HG03175 (cell line): Measurements from ENCODE around the gene ABCA2.
"Not testable (repeated sequence)": the region's sequence is repeated elsewhere in the genome, so short reads cannot be mapped to it uniquely, and the experiment has no call there.

Experiments used
- ATAC-seq: cut with Tn5 transposase; IDR thresholded peaks from one replicate; pipeline ENCODE4 v1.9.1; 2021; ENCODE audit warnings: mild to moderate bottlenecking, moderate library complexity; ENCODE audit not compliant: unreplicated experiment

The ABCA2 gene

GRCh38 chr9:137017791-137018497 lies 10.1 kb downstream of the ABCA2 start:
- no peak for ATAC-seq

- no peak for ATAC-seq
These were observed 11.0 kb downstream of the ABCA2 start for GRCh38 chr9:137017071-137017470.

GRCh38 chr9:137016436-137016835 lies 11.6 kb downstream of the ABCA2 start:
- no peak for ATAC-seq

- ATAC-seq: no peak
These were observed 12.1 kb downstream of the ABCA2 start for GRCh38 chr9:137015976-137016375.

DNA sequence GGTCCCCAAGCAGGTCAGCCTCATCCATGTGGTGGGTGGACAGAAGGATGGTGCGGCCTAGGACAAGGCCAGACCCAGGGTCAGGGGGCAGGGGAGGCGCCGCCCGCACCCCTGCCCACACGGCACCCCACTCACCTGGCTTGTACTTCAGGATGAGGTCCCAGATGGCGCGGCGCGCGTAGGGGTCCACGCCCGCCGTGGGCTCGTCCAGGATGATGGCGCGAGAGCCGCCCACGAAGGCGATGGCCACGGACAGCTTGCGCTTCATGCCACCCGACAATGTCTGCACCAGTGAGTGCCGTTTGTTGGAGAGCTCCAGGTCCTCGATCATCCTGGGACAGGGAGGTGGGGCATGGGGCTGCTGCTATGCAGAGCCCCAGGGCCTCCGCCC lies 12.5 kb downstream of the ABCA2 start:
- no peak for ATAC-seq

DNA sequence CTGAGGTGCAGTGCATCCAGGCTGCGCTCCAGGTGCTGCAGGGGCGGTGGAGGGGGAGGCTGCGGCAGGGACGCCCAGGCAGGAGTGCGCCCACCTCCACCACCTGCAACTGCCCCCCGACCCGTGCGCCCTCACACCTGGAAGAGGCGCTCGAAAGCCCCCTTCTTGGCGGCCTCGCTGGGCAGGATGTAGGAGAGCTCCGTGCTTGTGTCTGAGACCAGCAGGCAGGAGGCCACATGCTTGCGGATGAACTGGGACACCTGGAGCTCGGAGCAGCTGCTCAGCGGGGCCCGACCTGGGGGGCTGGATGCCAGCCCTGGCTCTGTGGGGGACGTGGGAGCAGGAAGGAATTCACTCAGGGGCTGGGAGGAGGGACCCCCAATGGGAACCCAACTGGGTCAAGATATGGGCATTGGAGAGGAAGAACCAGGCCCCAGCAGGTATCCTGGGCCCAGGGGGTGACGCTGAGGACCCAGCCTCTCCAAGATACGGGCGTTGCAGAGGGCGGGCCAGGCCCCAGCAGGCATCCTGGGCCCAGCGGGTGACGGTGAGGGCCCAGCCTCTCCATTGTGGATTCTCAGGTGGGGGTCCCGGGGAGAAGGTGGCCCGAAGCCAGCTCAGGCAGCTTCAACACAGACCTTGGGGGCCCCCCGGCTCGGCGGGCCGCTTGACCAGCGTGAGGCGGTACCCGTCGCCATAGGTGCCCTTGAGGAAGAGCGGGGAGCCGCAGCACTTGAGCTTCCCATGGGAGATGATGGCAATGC lies 13.1 kb downstream of the ABCA2 start:
- ATAC-seq: no peak

DNA sequence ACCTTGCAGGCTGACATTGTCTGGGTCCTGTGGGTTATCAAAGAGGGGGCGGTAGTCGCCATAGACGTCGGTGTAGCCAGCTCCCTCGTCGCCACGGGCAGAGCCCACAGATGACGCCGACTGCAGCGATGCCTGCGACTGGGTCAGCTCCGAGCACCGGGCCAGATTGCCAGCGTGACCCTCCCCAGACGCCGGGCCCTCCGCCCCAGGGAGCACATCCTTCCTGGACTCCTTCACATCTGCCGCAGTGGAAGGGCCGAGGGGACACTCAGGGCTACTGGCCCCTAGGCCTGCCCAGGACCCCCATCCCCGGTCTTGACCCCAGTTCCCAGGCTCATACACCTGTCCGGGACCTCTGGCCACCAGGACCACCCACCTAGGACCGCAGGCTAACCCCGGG lies 13.9 kb downstream of the ABCA2 start:
- no peak for ATAC-seq

- ATAC-seq: no peak
These were observed 14.5 kb downstream of the ABCA2 start for GRCh38 chr9:137013571-137013940.

DNA sequence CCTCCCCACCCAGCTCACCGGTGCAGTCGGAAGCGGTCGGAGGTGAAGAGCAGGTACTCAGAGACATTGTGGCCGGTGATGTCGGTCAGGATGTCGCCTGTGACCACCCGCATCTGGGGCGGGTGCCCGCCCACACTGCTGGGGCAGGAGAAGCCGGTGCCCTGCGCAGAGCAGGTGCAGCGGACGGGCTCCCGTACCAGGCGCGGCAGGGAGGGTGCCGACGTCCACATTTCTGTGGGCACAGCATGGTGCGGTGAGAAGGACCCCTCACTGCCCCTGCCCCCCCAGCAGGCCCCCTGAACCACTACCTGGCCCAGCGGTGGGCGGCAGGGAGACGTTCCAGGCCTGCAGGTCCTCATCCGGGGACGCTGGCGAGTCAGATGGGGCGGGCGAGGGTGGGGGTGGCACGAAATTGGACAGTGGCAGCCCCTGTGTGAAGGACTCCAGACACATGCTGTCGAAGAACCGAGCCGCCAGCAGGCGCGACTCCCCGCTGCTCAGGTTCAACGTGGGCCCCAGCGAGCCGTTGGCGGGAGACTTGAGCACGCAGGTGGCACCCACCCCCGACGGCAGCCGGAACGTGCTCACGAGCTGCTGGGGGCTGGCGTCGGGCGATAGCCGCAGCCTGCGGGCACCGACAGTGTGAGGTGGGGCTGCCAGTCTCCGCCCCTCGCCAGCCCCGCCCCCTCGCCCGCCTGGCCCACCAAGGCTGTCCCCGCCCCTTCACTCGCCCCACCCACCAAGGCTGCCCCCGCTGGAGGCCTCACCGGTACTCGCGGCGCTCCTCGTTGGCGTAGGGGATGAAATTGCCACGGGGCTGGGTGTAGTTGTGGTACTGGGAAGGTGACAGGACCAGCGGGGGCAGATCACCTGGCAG lies 15.1 kb downstream of the ABCA2 start:
- ATAC-seq: no peak

- no peak for ATAC-seq
These were observed 15.9 kb downstream of the ABCA2 start for GRCh38 chr9:137011907-137012675.

- no peak for ATAC-seq
These were observed 16.9 kb downstream of the ABCA2 start for GRCh38 chr9:137011156-137011555.

GRCh38 chr9:137009938-137010732 lies 17.9 kb downstream of the ABCA2 start:
- no peak for ATAC-seq

DNA sequence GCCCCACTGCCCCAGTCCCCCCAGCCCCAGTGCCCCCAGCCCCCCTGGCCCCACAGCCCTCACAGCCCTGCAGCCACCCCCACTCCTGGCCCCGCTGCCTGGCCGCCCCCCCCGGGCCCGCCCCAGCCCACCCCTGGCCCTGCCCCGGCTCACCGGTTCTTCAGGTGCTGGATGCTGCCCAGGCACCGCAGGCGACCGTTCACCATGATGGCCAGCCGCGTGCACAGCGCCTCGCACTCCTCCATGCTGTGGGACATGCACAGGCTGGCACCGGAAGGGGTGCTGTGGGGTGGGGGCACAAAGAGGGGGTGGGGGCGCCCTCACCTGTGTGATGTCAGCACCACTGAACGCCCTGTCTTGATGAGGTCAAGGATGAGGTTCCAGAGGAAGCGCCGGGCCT lies 18.8 kb downstream of the ABCA2 start:
- ATAC-seq: no peak

- no peak for ATAC-seq
These were observed 19.7 kb downstream of the ABCA2 start for GRCh38 chr9:137008312-137008711.

DNA sequence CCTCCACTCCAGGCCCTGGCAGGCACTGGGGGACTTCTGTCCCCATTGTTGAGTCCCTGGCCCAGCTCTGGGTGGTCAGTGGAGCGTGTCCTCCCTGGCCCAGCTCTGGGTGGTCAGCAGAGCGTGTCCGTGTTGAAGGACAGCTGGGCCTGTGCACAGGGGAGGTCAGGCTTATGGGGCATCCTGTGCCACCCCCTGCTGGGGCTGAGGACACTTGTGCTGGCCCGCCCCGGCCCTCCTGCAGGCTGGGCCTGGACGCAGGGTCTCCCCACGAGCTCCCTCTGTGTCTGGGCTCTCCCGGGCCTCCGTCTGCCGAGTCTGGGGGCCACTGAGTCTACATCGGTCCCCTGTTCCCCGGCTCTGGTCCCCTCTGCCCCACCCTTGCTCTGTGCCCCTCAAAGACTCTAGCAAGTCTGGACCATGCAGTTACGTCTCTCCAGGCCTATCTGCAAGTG lies 20.2 kb downstream of the ABCA2 start:
- no peak for ATAC-seq

- ATAC-seq: no peak
These were observed 20.8 kb downstream of the ABCA2 start for GRCh38 chr9:137007108-137007815.

DNA sequence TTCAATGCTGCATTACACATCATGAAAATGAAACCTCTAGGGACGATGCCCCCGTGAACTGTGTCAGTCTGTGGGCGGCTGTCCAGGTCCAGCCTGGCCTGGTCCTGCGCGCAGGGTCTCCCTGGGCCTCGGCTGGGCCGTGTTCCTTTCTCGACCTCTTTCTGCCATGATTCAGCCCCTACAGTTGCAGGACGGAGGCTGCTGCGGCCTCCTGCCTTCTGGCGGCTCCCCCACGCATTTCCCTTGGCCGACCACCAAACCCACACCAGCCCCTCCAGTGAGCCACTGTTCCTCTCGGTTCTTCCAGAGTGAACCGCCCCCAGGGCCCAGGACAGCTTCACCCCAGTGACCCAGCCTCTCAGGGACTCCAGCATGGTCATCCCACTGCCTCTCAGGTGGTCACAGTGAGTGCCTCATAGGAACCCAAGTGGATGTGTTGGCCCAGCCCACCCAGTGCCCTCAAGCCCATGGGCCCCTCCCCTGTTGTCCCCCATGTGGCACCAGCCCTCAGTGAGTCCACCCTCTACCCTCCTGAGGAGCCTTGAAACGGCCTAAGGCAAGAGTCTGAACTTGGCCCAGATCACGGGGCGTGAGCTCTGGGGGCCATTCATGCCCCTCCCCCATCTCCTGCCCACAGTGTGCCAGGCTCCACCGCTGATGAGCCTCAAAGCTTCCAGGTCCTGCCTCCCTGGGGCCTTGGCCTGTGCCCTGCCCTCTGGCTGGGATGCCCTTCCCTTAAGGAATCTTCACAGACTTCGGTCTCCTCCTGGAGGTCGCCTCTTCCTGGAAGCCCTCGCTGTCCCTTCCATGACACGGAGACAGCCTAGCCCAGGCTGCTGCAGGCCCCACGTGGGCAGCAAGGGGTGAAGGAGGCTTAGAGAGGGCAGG lies 21.7 kb downstream of the ABCA2 start:
- no peak for ATAC-seq

- ATAC-seq: not testable (repeated sequence)
These were observed 23.8 kb downstream of the ABCA2 start for GRCh38 chr9:137004285-137004684.
